GM13976 (cell line): Measurements from ENCODE around the gene LRRC45.

ENCODE experiments used
- DNase-seq: peaks from one replicate; pipeline ENCODE4 v3.0.0; 2012; ENCODE audit warnings: low spot score
- CTCF ChIP-seq: IDR thresholded peaks from 2 replicates; pipeline ENCODE4 v1.5.1; 2012; ENCODE audit warnings: borderline replicate concordance, mild to moderate bottlenecking; ENCODE audit not compliant: insufficient read depth; ENCODE audit errors: extremely low read depth, missing control alignments, control extremely low read depth
- in situ Hi-C: fragments of 300-500 bp; cut with MboI; formaldehyde crosslinking; loops from one replicate; pipeline ENCODE4 v1.12.0; 2022; ENCODE audit warnings: low sequenced_read_pairs, mixed read lengths, inconsistent platforms; ENCODE audit not compliant: unreplicated experiment

LRRC45 gene

GRCh38 chr17:81998691-81999438 lies 24.2 kb upstream of the LRRC45 start:
- no peak for TF ChIP-seq CTCF
- DNase-seq = no peak
- in situ Hi-C loops = no loop called here

GRCh38 chr17:81999587-81999975 lies 23.5 kb upstream of the LRRC45 start:
- no peak for TF ChIP-seq CTCF
- in situ Hi-C loops = no loop called here

GRCh38 chr17:81999976-82000802 lies 22.9 kb upstream of the LRRC45 start:
- in situ Hi-C loops = no loop called here
- no peak for TF ChIP-seq CTCF
- DNase-seq = no peak

More at GRCh38 chr17:81999587-81999975, 23.5 kb upstream of the LRRC45 start:
- no peak for DNase-seq

GRCh38 chr17:82000803-82001570 lies 22.1 kb upstream of the LRRC45 start:
- no peak for TF ChIP-seq CTCF
- in situ Hi-C loops = no loop called here
- DNase-seq = no peak

- no peak for TF ChIP-seq CTCF
- no peak for DNase-seq
- in situ Hi-C loops = no loop called here
These were observed 21.5 kb upstream of the LRRC45 start for GRCh38 chr17:82001571-82002056.
